WTC11 (cell line): ENCODE measurements around the gene NCOA1.

Experiments used
- FOXP1 ChIP-seq: sonication (generic); formaldehyde crosslinking; IDR thresholded peaks from 2 replicates; pipeline ENCODE4 v1.8.0; 2022; ENCODE audit warnings: missing genetic modification reagents, mild to moderate bottlenecking, moderate library complexity, borderline replicate concordance
- MLX ChIP-seq: sonication (generic); formaldehyde crosslinking; IDR thresholded peaks from 2 replicates; pipeline ENCODE4 v1.8.1; 2023; ENCODE audit warnings: mild to moderate bottlenecking, missing genetic modification reagents, moderate library complexity
- NR1H2 ChIP-seq: sonication (generic); formaldehyde crosslinking; IDR thresholded peaks from 2 replicates; pipeline ENCODE4 v1.9.0; 2021; ENCODE audit warnings: mild to moderate bottlenecking, moderate library complexity, missing genetic modification reagents

- no peak for TF ChIP-seq NR1H2 (CRISPR knock-in tag)
- TF ChIP-seq FOXP1 (CRISPR knock-in tag), result no peak
- no peak for TF ChIP-seq MLX
Measured at GRCh38 chr2:24480245-24480644, 10.8 kb upstream of the NCOA1 start.
